ENCODE data around the gene GJA9. TPM values are rescaled to one million over a fixed set of nuclear protein-coding genes. Genes with fewer than 3 reads are reported as not detected.

The GJA9 gene
- total and polyA plus RNA-seq, 2 of the 8 experiments (the other 6 are each of a cell fraction or from before 2014, with no cell fraction given): not detected

DNA sequence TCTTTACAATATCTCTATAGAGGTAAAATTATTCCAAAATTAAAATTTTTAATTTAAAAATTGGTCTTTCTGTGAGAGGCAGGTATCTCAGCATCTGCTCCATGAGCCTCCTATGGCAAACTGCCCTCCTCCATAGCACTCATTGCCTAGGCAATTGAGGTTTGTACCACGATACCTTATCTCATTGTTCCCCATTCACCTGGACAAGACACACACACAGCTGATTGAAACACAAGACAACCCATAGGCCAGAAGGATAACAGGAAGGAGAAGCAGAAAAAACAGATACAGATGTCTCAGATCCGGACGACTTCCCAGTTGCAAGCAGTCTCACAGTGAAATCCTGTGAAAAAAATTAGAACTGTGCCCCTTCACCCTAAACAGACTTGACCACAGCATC is 36.0 kb upstream of the GJA9 start:
- CTCF ChIA-PET (ENCODE audit: partially characterized antibody): no interaction called here
- TF ChIP-seq TAF7 (optimal IDR thresholded peaks at IDR 0.05; ENCODE audit: borderline replicate concordance, low read depth, low read length): no peak
- no peak for TF ChIP-seq KDM5A (IDR thresholded peaks at IDR 0.05; ENCODE audit: low read length)

More for the DNA sequence above, 36.0 kb upstream of the GJA9 start:
- no peaks in the 10 kb centered on the region for H4K20me1 ChIP-seq (replicated peaks in 1 of 2; ENCODE audit: control insufficient read depth in 1 of 2, insufficient read depth in 2 of 2, low read length in 2 of 2)
- H3K56ac ChIP-seq (replicated peaks; ENCODE audit: insufficient read length, low read depth, low read length): no peak overlapping the region
- H4K91ac ChIP-seq (replicated peaks; ENCODE audit: insufficient read length, low read length): no peak overlapping the region
- no peaks in the 10 kb centered on the region for H3K79me1 ChIP-seq (ENCODE audit: low read depth, low read length)
- POLR2A ChIA-PET (ENCODE audit: partially characterized antibody): interaction anchor here (1.8 kb wide), 1 partner anchor 9 kb away, joined by 4 read pairs; no protein-coding TSS in a partner anchor
- 97% methylated on average over 3 of the region's 3 CpGs; no CpG with 5 or more reads in 1 of the 2 experiments for WGBS, 2 experiments (ENCODE audit: extremely low coverage in 1 of 2, insufficient coverage in 1 of 2, insufficient read length in 1 of 2, insufficient replicate concordance in 2 of 2, low coverage in 1 of 2, low lambda C conversion rate in 2 of 2, missing lambda C conversion rate in 1 of 2)
- H3K36me3 ChIP-seq (ENCODE audit: control insufficient read depth in 2 of 4, insufficient read depth in 4 of 4, low read length in 3 of 4): no peaks in the 10 kb centered on the region
- no peak overlapping the region for H2BK5ac ChIP-seq (ENCODE audit: low read depth, low read length)
- no peak overlapping the region for H4K8ac ChIP-seq (ENCODE audit: extremely low read depth, insufficient read depth, low read length)
- H3K27me3 ChIP-seq (replicated peaks in 1 of 4; ENCODE audit: control insufficient read depth in 3 of 4, extremely low read depth in 1 of 4, insufficient read depth in 3 of 4, low read length in 3 of 4): no peaks in the 10 kb centered on the region
- no peak overlapping the region for H3K14ac ChIP-seq (ENCODE audit: insufficient read length)
- no peaks in the 10 kb centered on the region for H3K79me2 ChIP-seq (ENCODE audit: control insufficient read depth in 1 of 2, insufficient read depth in 2 of 2, low read length in 2 of 2)
- no peak overlapping the region for H3K4ac ChIP-seq (replicated peaks; ENCODE audit: insufficient read length, low read depth, low read length)
- H2BK20ac ChIP-seq (ENCODE audit: low read length): no peak overlapping the region
- H3K9me3 ChIP-seq (ENCODE audit: insufficient read depth in 2 of 2, low read depth in 1 of 2, low read length in 1 of 2): no peaks in the 10 kb centered on the region
- H3K4me3 ChIP-seq (ENCODE audit: extremely low read depth in 1 of 4, insufficient read depth in 2 of 4, low read depth in 3 of 4, low read length in 4 of 4): no peak overlapping the region
- H3K23ac ChIP-seq (ENCODE audit: insufficient read length): no peak overlapping the region
- DNase-seq (ENCODE audit: low read depth in 1 of 2, low spot score in 2 of 2): no peak
- H3K23me2 ChIP-seq (ENCODE audit: low read depth, low read length): no peaks in the 10 kb centered on the region
- no peak overlapping the region for H3K9ac ChIP-seq (replicated peaks in 1 of 4; ENCODE audit: extremely low read depth in 1 of 4, low read depth in 3 of 4, low read length in 3 of 4)
- H2BK12ac ChIP-seq (ENCODE audit: low read depth, low read length): no peak overlapping the region
- H3K4me2 ChIP-seq (ENCODE audit: insufficient read depth in 1 of 2, low read depth in 2 of 2, low read length in 2 of 2): no peak overlapping the region
- FAIRE-seq: no peak
- H2AFZ ChIP-seq (ENCODE audit: low read length): no peak overlapping the region
- no peak overlapping the region for H3K27ac ChIP-seq (ENCODE audit: low read depth, low read length)
- H3K18ac ChIP-seq (ENCODE audit: extremely low read depth, low read length): no peak overlapping the region
- no peaks in the 10 kb centered on the region for H3K4me1 ChIP-seq (replicated peaks in 1 of 4; ENCODE audit: control insufficient read depth in 3 of 4, insufficient read depth in 4 of 4, low read length in 3 of 4)
- H2BK120ac ChIP-seq (replicated peaks; ENCODE audit: low read depth, low read length): no peak overlapping the region
- no peak overlapping the region for H2BK15ac ChIP-seq (ENCODE audit: low read length)
- H2AK5ac ChIP-seq (ENCODE audit: low read depth, low read length): no peak overlapping the region
- no peak overlapping the region for H4K5ac ChIP-seq (ENCODE audit: insufficient read length, low read depth, low read length)
